ENCODE measurements around the gene TAS2R46. TPM values are rescaled to one million over a fixed set of nuclear protein-coding genes. Genes with fewer than 3 reads are reported as not detected.

TAS2R46 gene
- total and polyA plus RNA-seq, 7 donors: 0.07 to 5.0 (median 2.5) TPM; not detected in 2

- Histone ChIP-seq H3K27me3 (no peaks in the 10 kb centered on the region), H3K27ac (no peak overlapping the region), H3K4me1 (no peaks in the 10 kb centered on the region), H3K9me3 (no peaks in the 10 kb centered on the region), H3K36me3 (no peaks in the 10 kb centered on the region), H3K4me3 (no peak overlapping the region)
- intact Hi-C loops (cut with DNase I): no loop called here
- no peak for DNase-seq
- TF ChIP-seq POLR2A (IDR thresholded peaks at IDR 0.05): no peak
- no peak for TF ChIP-seq POLR2AphosphoS5 (IDR thresholded peaks at IDR 0.05)
- TF ChIP-seq EP300 (IDR thresholded peaks at IDR 0.05): no peak
- no peak for TF ChIP-seq CTCF (IDR thresholded peaks at IDR 0.05)
- 0 to 67% methylated on average over 2 to 3 of the region's 3 CpGs for WGBS, 2 donors
Observed at GRCh38 chr12:11075642-11076041, 13.5 kb upstream of the TAS2R46 start.

GRCh38 chr12:11071414-11071813, 9.3 kb upstream of the TAS2R46 start:
- no peak for TF ChIP-seq EP300 (IDR thresholded peaks at IDR 0.05)
- no peak for TF ChIP-seq CTCF (IDR thresholded peaks at IDR 0.05)
- no peak for TF ChIP-seq POLR2A (IDR thresholded peaks at IDR 0.05)
- TF ChIP-seq POLR2AphosphoS5 (IDR thresholded peaks at IDR 0.05): no peak
- WGBS, 2 donors: 45 to 63% methylated on average over 4 of the region's 4 CpGs

GRCh38 chr12:11070999-11071398, 8.9 kb upstream of the TAS2R46 start:
- intact Hi-C loops (cut with DNase I): no loop called here
- H3K27me3 ChIP-seq: no peaks in the 10 kb centered on the region
- no peaks in the 10 kb centered on the region for H3K36me3 ChIP-seq
- no peak for TF ChIP-seq POLR2A (IDR thresholded peaks at IDR 0.05)
- TF ChIP-seq CTCF (IDR thresholded peaks at IDR 0.05): no peak
- no peak for TF ChIP-seq EP300 (IDR thresholded peaks at IDR 0.05)
- no peak for TF ChIP-seq POLR2AphosphoS5 (IDR thresholded peaks at IDR 0.05)
- H3K4me3 ChIP-seq: no peak overlapping the region
- H3K9me3 ChIP-seq: no peaks in the 10 kb centered on the region
- DNase-seq: no peak
- H3K27ac ChIP-seq: no peak overlapping the region
- H3K4me1 ChIP-seq: no peaks in the 10 kb centered on the region
- 73% methylated on average over 1 of the region's 1 CpG; no CpG with 5 or more reads in 1 of the 2 donors for WGBS, 2 donors

More at GRCh38 chr12:11071414-11071813, 9.3 kb upstream of the TAS2R46 start:
- no peaks in the 10 kb centered on the region for H3K9me3 ChIP-seq
- no peaks in the 10 kb centered on the region for H3K36me3 ChIP-seq
- intact Hi-C loops (cut with DNase I): no loop called here
- DNase-seq: no peak
- no peaks in the 10 kb centered on the region for H3K27me3 ChIP-seq
- H3K27ac ChIP-seq: no peak overlapping the region
- no peak overlapping the region for H3K4me3 ChIP-seq
- no peaks in the 10 kb centered on the region for H3K4me1 ChIP-seq

GRCh38 chr12:11069854-11070365, 7.8 kb upstream of the TAS2R46 start:
- Histone ChIP-seq H3K4me1 (no peaks in the 10 kb centered on the region), H3K9me3 (no peaks in the 10 kb centered on the region), H3K27ac (no peak overlapping the region), H3K36me3 (no peaks in the 10 kb centered on the region), H3K27me3 (no peaks in the 10 kb centered on the region), H3K4me3 (no peak overlapping the region)
- intact Hi-C loops (cut with DNase I): no loop called here
- DNase-seq: no peak
- TF ChIP-seq EP300 (IDR thresholded peaks at IDR 0.05) (no peak), CTCF (IDR thresholded peaks at IDR 0.05) (no peak), POLR2AphosphoS5 (IDR thresholded peaks at IDR 0.05) (no peak), POLR2A (IDR thresholded peaks at IDR 0.05) (no peak)
- 77 to 91% methylated on average over 5 of the region's 5 CpGs for WGBS, 2 donors

- Histone ChIP-seq H3K9me3 (no peaks in the 10 kb centered on the region), H3K4me3 (no peak overlapping the region), H3K27ac (no peak overlapping the region), H3K27me3 (no peaks in the 10 kb centered on the region), H3K36me3 (no peaks in the 10 kb centered on the region), H3K4me1 (no peaks in the 10 kb centered on the region)
- peak; percentile 71 for DNase-seq
- WGBS, 2 donors: 11 to 63% methylated on average over 2 of the region's 2 CpGs
- TF ChIP-seq POLR2AphosphoS5 (IDR thresholded peaks at IDR 0.05): no peak
- no peak for TF ChIP-seq CTCF (IDR thresholded peaks at IDR 0.05)
- no peak for TF ChIP-seq POLR2A (IDR thresholded peaks at IDR 0.05)
- TF ChIP-seq EP300 (IDR thresholded peaks at IDR 0.05): no peak
- intact Hi-C loops (cut with DNase I): no loop called here
Observed at GRCh38 chr12:11067514-11067913, 5.4 kb upstream of the TAS2R46 start.

All from sigmoid colon (tissue), 7 donors.